Sigmoid colon (tissue), 4 donors: Measurements from ENCODE around the gene FABP1.

Source experiments
- POLR2A ChIP-seq, 2 donors: fragments of 450-650 bp; IDR thresholded peaks; one replicate each; pipeline ENCODE4 v1.6.1; 2016; ENCODE audit warnings: antibody characterized with exemption in 2 of 2, mild to moderate bottlenecking in 2 of 2, moderate library complexity in 2 of 2
- POLR2AphosphoS5 ChIP-seq, 4 donors: sonication (generic); formaldehyde crosslinking; IDR thresholded peaks; one replicate each; pipeline ENCODE4 v1.6.1; 2017; ENCODE audit warnings: antibody characterized with exemption in 4 of 4
- TF ChIP-seq, protein P1 (sequence below), 4 experiments: fragments of 450-650 bp in 3 of 4; fragments of 200-600 bp in 1 of 4; IDR thresholded peaks; one replicate each; pipeline ENCODE4 v1.5.1; 2016 to 2019; ENCODE audit warnings: antibody characterized with exemption in 4 of 4, mild to moderate bottlenecking in 3 of 4, moderate library complexity in 2 of 4

DNA sequence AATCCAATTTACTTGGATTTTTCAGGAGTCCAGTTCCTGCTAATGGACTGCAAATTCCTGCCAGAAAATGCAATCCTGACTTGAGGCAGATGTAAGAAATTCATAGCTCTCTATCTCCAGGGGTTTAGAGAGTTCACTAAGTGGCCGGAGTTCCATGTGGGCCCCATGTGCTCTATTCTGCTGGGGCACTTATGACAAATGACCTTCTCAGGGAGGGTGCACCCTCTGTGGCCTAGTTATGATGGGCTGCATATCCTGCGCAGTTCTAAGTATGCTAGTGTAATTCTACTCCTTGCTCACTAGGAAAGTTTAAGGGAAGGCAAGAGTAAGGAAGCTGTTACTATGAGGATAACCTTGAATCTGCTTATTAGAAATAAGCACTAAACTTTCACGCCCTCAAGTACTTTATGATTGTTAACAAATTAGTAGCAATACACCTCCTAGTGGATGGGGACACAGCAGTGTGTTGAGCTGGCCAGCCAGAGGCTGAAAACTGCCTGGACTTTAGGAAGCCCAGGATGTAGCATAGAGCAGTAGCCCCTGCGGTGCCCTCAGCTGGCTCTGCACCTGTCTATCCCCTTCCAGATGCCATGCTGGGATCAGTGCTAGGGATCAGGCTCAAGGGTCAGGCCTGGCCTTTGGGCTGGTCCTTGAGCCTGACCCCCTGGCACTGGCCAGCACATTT lies 45.8 kb downstream of the FABP1 start:
- TF ChIP-seq, protein P1, sequence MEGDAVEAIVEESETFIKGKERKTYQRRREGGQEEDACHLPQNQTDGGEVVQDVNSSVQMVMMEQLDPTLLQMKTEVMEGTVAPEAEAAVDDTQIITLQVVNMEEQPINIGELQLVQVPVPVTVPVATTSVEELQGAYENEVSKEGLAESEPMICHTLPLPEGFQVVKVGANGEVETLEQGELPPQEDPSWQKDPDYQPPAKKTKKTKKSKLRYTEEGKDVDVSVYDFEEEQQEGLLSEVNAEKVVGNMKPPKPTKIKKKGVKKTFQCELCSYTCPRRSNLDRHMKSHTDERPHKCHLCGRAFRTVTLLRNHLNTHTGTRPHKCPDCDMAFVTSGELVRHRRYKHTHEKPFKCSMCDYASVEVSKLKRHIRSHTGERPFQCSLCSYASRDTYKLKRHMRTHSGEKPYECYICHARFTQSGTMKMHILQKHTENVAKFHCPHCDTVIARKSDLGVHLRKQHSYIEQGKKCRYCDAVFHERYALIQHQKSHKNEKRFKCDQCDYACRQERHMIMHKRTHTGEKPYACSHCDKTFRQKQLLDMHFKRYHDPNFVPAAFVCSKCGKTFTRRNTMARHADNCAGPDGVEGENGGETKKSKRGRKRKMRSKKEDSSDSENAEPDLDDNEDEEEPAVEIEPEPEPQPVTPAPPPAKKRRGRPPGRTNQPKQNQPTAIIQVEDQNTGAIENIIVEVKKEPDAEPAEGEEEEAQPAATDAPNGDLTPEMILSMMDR (IDR thresholded peaks at IDR 0.05), result no peak
- TF ChIP-seq POLR2A (IDR thresholded peaks at IDR 0.05) (no peak), POLR2AphosphoS5 (IDR thresholded peaks at IDR 0.05) (no peak)
